GM21529 (cell line): ENCODE data around the gene OCSTAMP.

Experiments used
- ATAC-seq: cut with Tn5 transposase; IDR thresholded peaks from one replicate; pipeline ENCODE4 v1.9.1; 2021; ENCODE audit not compliant: unreplicated experiment

Gene OCSTAMP, protein sequence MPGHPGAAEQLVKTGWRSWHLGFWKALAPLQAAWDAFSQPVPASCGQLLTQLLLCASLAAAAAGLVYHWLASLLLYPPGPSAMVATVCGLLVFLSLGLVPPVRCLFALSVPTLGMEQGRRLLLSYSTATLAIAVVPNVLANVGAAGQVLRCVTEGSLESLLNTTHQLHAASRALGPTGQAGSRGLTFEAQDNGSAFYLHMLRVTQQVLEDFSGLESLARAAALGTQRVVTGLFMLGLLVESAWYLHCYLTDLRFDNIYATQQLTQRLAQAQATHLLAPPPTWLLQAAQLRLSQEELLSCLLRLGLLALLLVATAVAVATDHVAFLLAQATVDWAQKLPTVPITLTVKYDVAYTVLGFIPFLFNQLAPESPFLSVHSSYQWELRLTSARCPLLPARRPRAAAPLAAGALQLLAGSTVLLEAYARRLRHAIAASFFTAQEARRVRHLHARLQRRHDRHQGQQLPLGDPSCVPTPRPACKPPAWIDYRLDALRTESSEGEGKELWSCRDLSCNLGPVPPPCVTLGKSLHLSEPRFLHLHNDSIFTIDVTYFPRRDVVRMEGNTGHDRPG

DNA sequence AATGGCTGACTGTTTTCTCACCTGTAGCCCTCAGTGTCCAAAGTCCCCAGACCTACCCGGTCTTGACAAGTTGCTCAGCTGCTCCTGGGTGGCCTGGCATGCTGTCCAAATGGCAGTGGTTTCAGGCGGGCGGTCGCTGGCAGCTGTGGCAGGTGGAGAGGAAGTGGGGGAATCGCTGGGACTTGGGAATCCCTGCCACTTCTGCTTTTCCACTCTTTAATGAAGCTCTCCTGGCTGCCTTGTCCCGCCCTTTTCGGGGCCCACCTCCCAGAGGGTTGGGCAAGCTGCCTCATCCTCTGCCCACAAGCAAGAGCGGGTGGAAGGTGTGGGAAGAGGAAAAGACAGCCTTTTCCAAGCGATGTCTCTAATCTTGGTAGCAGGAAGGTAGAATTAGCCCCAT lies at the start of gene OCSTAMP:
OCSTAMP (minus strand) TSS at position 194 of the 400 bp plus-strand sequence; CDS start at position 100, 94 bp downstream.
- no peak for ATAC-seq

DNA sequence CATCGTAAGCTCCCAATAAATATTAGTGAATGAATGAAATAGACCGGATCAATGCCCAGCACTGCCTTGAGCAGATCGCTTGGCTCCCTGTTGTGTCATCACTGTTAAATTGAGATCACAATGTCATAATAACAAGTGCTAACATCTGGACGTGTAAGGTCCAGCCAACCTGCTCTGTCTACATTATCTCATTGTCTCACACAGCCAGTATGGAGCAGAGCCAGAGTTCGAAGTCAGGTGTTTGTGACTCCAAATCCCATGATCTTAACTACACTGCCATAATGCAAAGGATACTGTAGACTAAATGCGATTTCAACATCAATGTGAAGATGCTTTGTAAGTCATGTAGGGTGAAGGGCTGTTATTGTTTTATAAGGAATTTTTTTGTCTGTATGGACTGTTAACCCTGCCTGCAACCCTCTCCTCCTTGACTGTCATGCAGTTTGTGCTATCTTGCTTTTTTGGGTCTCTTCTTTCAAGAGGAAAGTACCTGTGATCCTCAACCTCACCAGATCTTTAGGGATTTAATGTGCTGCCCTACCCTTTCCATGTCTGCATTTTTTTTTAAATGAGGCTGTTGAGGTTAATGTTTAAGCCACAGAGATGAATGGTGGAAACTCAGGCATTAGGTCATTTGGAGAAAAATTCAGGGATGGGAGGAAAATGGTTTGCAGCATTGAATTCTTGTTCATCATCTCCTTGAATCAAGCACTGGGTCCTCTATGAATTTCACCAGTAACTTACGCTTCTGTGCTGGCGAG lies 49.0 kb upstream of the OCSTAMP start:
- ATAC-seq, result no peak

DNA sequence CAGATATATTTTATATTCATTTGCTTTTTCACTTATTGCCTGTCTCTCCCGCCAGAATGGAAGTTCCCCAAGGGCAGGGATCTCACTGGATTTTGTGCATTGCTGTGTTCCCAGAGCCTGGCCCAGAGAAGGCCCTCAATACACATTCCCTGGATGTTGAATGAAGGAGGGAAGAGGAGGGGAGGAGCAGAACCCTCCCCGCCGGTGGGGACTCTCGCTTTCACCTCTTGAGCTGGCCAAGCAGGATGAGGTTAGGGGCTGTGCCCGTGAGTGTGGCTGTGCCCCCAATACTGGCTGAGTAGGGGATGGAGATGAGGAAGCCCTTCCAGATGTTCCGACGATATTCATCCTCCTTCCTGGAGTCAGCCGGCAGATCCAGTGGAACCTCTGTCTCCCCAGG lies 45.5 kb upstream of the OCSTAMP start:
- ATAC-seq, result no peak

DNA sequence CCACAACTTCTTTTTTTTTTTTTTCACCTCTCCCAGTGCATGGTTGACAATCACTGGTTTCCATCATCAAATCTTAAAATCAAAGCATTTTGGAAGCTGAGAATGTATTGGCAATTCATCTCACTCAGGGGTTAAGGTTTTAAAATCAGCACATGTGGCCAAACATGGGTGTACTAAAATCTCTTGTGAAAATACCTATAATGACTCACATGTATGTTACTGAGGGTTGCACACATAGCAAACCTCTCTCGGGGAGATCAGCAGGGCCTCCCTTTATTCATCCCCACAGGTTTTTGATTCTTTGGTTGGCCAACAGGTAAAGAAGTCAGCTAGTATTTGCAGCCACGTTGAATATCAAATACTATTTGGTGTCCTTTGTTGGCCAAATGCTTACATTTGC lies 44.3 kb upstream of the OCSTAMP start:
- no peak for ATAC-seq

DNA sequence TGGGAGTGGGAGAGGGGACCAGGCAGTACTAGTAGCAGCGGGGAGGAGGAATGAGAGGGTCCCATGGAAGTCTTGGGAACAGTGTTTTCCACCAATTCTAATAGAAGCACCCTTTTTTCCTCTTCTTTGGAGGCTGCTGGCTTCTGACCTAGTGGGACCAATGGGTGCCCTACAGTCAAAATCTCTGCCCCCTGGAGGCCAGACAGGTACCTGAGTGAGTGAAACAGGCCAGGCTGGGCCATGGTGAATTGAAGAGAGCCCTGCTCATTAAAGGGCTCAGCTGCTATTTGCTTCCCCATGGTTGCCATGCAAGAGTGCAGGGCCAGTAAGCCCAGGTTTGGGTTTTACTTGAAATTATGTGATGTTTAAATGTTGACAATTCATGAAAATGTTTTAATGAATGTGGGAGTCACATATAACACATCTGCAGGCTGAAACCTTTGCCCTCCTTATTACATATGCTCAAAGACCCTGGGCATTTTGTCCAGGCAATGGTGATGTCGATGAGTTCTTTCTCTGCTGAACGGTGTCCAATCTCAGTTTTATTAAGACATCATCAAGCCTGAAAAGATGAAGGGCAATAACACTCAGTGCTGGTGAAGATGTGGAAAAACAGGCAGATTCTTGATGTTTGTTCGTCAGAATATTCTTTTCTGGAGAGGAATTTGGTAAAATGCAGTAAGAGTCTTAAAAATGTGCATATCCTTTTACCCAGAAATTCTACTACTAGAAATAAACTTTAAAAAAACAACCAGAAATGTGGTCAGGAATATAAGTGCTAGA lies 42.3 kb upstream of the OCSTAMP start:
- no peak for ATAC-seq

DNA sequence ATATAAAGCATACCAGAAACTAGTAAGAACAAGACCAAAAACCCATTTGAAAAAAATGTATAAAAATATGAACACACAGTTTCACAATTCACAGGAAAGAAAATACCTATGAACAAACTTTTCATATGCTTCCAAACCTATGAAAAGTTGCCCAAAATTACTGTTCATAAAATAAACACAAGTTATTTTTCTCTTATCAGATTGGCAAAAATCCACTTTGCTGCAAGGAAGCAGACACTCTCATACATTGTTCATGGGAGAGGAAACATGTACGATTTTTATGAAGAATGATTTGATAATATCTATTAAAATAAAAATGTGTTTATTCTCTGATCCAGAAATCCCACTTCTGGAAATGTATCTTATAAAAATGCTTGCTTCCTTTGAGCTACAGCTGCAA lies 40.0 kb upstream of the OCSTAMP start:
- ATAC-seq, result no peak

DNA sequence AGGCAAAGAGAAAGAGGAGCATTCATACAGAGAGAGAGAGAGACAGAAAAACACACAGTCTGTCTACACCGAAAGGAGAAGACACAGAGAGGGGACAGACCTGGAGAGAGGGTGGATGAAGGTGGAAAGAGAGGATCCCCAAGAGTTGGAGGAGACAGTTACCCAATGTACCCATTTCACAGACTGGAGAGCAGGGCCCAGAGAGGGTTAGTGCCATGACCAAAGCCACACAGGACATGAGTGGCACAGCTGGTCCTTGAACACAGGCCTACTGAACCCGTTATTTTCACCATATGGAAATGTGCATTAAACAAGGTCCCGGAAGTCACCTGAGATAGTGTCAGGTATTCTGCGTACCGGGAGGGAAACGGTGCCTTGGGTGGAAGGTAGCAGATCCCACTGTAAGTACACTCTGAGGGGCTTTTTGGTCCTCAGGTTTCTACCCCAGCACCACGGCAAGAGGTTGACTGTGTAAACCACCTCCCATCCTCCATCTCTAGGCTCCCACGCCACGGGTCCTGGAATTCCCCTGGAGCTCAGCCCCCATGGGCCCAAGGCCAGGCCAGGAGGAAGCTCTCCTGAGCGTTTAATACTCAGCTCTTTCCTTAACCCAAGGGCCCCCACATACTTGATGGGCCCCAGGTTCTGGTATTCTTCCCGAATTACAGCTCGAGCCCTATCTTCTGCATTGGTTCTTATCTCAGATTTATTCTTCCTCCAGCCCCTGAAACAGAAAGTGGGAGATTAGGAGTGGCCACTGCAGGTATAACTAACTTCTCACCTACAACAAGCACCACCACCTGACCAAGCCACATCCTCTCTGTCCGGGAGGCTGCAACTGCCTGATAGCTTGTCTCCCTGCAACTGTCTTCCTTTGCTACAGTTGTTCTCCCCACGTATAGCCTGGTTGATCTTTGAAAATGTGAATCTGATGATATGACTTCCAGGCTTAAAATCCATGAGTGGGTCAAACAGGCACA lies 38.4 kb upstream of the OCSTAMP start:
- ATAC-seq, result no peak

DNA sequence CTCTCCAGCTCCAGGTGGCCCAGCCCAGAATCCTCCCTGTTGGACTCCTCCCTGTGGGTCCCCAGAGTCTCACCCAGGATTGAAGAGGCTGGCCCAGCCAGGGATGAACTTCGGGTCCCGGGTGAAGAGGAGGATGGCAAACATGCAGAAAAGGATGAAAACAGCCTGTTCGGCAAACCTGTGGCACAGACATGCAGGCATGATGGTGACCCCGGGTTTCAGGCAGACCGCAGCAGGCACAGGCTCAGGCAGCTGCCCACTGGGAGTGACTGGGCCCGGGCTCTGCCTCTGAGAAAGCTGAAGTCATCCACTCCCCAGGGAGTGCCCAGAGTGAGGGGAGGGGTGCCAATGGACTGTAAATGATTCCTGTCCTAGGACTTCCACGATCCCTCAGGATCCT lies 37.5 kb upstream of the OCSTAMP start:
- ATAC-seq, result no peak

DNA sequence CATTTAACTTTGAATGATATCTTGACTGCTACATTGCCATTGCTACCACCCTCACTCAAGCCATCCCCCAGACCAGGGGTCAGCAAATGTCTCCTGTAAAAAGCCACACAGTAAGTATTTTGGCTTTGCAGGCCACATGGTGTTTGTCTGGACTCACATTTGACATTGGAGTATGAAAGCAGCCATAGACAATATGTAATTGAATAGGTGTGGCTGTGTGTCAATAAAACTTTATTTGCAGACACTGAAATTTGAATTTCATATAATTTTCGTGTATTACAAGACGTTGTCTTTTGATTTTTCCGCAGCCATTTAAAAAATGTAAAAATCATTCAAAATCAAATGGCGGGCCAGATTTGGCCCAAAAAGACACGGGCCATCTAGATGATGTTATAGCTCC lies 36.3 kb upstream of the OCSTAMP start:
- ATAC-seq, result no peak

DNA sequence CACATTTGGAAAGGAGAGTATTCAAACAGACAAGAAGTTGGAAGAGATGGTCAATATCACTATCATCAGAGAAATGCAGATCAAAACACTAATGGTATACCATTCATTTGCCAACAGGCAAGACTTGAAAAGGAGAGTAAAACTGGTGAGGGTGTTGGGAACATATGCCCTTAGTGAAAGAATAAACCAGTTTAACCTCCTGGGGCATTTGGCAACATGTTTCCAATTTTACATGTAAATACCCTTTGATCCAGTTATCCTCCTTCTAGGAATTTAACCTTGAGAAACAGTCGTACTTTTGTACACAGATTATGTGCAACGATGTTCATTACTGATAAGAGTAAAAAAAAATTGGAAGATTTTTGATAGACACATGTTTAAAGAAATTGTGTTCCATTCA lies 34.1 kb upstream of the OCSTAMP start:
- no peak for ATAC-seq

DNA sequence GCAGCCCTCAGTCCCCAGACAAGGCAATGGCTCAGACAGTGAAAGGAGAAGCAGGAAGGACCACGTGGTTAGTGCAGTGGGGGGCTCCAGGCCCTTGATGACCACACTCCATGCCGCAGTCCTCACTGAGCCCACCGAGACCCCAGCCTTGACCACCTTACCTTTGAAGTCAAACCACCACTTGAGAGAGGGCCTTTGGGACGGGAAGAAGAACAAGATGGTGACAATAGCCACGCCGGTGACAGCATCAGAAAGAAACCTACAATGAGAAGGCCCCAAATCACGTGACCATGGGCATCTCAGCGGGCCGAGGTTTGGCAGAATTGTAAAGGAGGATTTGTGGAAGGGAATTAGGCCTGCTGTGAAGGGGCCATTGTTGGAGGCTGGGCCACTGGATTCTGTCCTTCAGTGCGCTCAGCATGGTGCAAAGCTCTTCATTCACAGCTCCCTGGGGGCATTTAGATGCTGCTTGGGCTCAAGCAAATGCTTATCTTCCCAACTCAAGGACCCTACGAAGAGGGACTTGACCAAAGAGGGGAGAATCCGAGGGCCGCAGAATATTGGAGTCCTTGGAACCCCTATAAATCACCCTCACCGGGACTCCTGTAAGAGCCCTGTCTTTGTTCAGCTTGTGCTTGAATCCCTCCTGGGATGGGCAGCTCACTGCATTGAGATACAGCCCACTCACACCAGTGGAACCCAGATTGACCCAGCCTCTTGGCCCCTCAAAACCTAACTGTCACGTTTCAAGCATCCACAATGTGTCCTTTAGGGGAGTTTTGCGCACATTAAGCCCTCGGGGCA lies 33.2 kb upstream of the OCSTAMP start:
- ATAC-seq, result no peak

DNA sequence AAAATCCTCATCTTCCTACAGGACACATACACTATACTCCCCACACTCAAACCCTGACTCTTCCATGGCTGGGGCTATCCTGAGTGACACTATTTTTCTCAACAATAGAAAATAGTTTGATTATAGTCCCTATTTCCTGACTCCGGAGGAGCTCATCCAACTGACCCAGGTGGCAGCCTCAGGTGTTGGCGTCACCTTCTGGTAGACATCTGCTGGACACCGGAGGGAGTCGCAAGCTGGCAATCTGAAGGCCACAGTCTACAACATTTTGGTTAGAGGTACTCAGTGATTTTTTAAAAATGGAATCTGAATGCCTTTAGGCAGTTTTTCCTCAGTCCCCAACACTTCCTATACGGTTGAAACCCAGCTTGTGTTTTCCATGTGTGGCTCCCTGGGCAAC lies 32.2 kb upstream of the OCSTAMP start:
- no peak for ATAC-seq

DNA sequence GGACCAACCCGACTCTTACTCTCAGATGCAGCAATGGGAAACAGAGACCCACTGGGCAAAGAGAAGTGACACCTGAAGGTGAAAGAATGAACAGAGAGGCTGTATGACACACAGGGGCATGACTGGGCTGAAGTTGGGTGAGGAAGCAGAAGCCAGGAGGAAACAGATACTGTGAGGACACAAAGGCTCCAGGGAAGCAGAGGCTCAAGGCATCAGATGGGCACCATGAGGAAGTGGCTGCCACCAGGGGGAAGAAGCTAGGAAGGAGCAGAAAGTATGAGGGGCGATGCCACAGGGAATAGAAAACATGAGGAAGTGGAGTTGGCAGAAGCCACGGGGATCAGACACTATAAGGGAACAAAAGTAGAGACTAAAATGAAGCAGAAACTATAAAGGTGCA lies 30.9 kb upstream of the OCSTAMP start:
- no peak for ATAC-seq

DNA sequence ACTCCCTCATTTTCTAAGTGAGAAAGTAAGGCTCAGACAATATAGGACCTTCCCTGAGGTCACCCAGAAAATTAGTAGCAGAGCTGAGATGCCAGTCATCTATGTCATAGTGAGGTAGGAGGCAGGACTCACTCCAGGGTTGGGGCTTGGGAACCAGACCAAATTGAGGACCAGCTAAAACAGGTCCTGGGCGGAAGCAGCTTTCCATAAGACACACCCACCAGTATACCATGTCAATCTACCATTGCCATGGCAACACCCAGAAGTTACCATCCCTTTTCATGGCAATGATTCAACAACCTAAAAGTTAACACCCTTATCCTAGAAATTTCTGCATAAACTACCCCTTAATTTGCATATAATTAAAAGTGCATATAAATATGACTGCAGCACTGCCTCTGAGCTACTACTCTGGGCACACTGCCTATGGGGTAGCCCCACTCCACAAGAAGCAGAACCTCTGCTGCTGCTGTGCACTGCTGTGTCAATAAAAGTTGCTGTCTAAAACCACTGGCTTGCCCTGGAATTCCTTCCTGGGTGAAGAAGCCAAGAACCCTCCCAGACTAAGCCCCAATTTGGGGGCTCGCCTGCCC lies 30.3 kb upstream of the OCSTAMP start:
- ATAC-seq, result no peak

DNA sequence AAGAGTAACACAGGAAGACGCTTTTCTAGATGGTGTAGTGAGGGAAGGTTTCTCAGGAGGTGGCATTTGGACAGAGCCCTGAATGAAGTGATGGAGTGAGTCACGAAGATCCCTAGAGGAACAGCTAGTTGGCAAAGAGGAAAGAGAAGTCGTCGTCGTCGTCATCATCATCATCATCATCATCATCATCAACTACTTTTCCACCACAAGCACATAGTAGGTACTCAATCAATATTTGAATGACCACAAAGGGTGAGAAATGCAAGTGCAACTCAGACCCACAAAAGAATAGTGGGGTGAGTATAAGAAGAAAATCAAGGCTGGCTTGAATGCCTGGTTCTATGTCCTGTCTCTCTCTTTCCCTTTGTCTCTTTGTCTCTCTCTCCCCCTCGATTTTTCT lies 28.3 kb upstream of the OCSTAMP start:
- no peak for ATAC-seq

DNA sequence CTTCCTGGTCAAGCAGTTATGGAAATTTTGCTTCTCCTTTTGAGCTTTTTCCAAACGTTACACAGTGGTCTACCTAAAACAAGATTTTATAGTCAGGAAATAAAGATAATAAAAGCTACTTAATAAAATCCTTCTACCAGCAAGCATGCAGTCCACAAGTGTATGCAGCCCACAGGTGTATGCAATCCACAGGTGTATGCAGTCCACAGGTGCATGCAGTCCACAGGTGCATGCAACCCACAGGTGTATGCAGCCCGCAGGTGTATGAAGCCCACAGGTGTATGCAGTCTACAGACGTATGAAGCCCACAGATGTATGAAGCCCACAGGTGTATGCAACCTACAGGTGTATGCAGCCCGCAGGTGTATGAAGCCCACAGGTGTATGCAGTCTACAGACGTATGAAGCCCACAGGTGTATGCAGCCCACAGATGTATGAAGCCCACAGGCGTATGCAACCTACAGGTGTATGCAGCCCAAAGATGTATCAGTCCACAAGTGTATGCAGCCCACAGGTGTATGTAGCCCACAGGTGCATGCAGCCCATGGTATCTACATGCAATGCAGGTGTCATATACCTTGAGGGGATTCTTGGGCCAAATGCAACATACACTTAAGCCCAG lies 26.4 kb upstream of the OCSTAMP start:
- ATAC-seq, result no peak

DNA sequence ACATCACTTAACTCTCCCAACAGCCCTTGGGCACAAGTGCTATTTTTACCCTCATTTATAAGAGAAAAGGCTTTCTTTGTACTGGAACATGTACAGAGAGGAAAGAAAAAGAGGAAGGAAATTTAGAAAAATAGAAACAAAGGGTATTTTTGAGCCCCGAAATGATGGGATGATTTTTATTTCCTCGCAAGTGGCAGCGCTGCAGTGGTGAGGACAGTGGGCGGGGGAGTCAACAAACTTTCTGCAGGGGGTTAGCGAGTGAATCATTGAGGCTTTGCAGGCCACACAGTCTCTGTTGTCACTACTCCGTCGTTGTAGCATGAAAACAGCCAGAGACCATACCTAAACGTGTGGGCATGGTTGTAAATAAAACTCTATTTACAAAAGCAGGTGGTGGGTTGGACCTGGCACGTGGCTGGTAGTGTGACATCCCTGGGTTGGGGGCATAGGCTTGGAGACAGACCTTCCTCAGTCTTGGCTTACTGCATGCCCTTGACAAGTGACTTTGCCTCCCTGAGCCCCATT lies 25.5 kb upstream of the OCSTAMP start:
- ATAC-seq, result no peak

DNA sequence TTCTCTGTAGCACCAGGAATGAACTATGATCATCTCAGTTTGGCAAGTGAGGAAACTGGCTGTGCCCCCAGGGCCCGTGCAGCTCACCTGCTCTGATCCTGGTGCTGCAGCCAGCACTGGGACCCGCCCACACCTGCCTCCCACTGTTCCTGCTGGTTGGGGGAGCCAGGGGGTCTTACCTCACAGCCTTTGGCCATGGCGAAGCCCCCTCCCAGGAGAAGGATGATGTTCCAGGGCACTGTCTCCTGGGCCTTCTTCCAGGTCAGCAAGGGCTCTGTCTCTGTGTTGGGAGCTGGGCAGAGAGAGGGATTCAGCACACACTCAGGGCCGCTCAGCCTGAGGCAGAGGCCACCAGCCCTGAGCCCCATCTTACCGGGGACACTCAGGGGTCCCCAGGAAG lies 24.9 kb upstream of the OCSTAMP start:
- ATAC-seq, result no peak
